Duodenal mucosa (tissue), 2 donors: ENCODE measurements around the gene MYH11.

Source experiments
- H3K27ac ChIP-seq: one replicate; pipeline ENCODE4 v1.7.0; 2013; ENCODE audit warnings: low read depth, low read length
- H3K27me3 ChIP-seq, 2 donors: one replicate each; pipeline ENCODE4 v1.7.0; 2013; ENCODE audit warnings: low read length in 2 of 2, control low read depth in 1 of 2; ENCODE audit not compliant: insufficient read depth in 2 of 2, control insufficient read depth in 1 of 2
- H3K36me3 ChIP-seq, 2 donors: one replicate each; pipeline ENCODE4 v1.7.0; 2013; ENCODE audit warnings: low read length in 2 of 2, control low read depth in 1 of 2; ENCODE audit not compliant: insufficient read depth in 2 of 2, control insufficient read depth in 1 of 2
- H3K4me1 ChIP-seq, 2 donors: one replicate each; pipeline ENCODE4 v1.7.0; 2013; ENCODE audit warnings: low read length in 2 of 2, control low read depth in 1 of 2; ENCODE audit not compliant: insufficient read depth in 2 of 2, control insufficient read depth in 1 of 2
- H3K4me3 ChIP-seq, 2 donors: one replicate each; pipeline ENCODE4 v1.7.0; 2013; ENCODE audit warnings: low read length in 2 of 2, low read depth in 1 of 2
- H3K9ac ChIP-seq, 2 donors: one replicate each; pipeline ENCODE4 v1.7.0; 2013; ENCODE audit warnings: low read length in 2 of 2, low read depth in 1 of 2
- H3K9me3 ChIP-seq, 2 donors: one replicate each; pipeline ENCODE4 v1.7.0; 2013; ENCODE audit warnings: low read length in 2 of 2, control low read depth in 1 of 2; ENCODE audit not compliant: control insufficient read depth in 1 of 2

Gene MYH11

GRCh38 chr16:15654591-15654990 lies 202.2 kb downstream of the MYH11 start:
- Histone ChIP-seq H3K9me3 (no peaks in the 10 kb centered on the region), H3K9ac (no peak overlapping the region), H3K4me3 (no peak overlapping the region), H3K27me3 (no peaks in the 10 kb centered on the region), H3K36me3 (peaks cover 0 to 12% of the 10 kb centered on the region in 2 donors), H3K4me1 (peaks cover 5 to 9% of the 10 kb centered on the region in 2 donors), H3K27ac (no peak overlapping the region)

GRCh38 chr16:15653227-15653626 lies 203.6 kb downstream of the MYH11 start:
- H3K36me3 ChIP-seq, result peaks cover 0 to 12% of the 10 kb centered on the region in 2 donors
- no peaks in the 10 kb centered on the region for H3K9me3 ChIP-seq
- H3K27ac ChIP-seq, result no peak overlapping the region
- H3K4me3 ChIP-seq, result no peak overlapping the region
- no peaks in the 10 kb centered on the region for H3K27me3 ChIP-seq
- peaks cover 8 to 13% of the 10 kb centered on the region in 2 donors for H3K4me1 ChIP-seq
- H3K9ac ChIP-seq, result no peak overlapping the region
